ENCODE results near the gene UTS2B. TPM values are rescaled to one million over a fixed set of nuclear protein-coding genes. Genes with fewer than 3 reads are reported as not detected.

UTS2B gene
- total and polyA plus RNA-seq, 12 donors, result 0.07 to 0.69 (median 0.43) TPM; not detected in 5

GRCh38 chr3:191263365-191263764 lies 67.0 kb downstream of the UTS2B start:
- Histone ChIP-seq H3K27ac (no peak overlapping the region), H3K9me3 (replicated peaks in 1 of 3) (no peaks in the 10 kb centered on the region), H3K4me1 (replicated peaks in 1 of 2) (no peaks in the 10 kb centered on the region), H3K36me3 (replicated peaks in 1 of 2) (no peaks in the 10 kb centered on the region), H3K27me3 (no peaks in the 10 kb centered on the region), H3K4me3 (no peak overlapping the region)
- no peak for DNase-seq
- intact Hi-C loops (cut with DNase I), result no loop called here
- no peak for TF ChIP-seq POLR2A (IDR thresholded peaks at IDR 0.05)
- no peak for TF ChIP-seq CTCF (IDR thresholded peaks at IDR 0.05)

- no peaks in the 10 kb centered on the region for H3K27me3 ChIP-seq
- no peaks in the 10 kb centered on the region for H3K4me1 ChIP-seq (replicated peaks in 1 of 2)
- WGBS, 4 donors, result 46 to 71% (median 57%) methylated on average over 1 of the region's 1 CpG
- no peak overlapping the region for H3K27ac ChIP-seq
- H3K9me3 ChIP-seq (replicated peaks in 1 of 3), result no peaks in the 10 kb centered on the region
- TF ChIP-seq POLR2A (IDR thresholded peaks at IDR 0.05) (no peak), CTCF (IDR thresholded peaks at IDR 0.05) (no peak)
- no peak overlapping the region for H3K4me3 ChIP-seq
- DNase-seq, result no peak
- no peaks in the 10 kb centered on the region for H3K36me3 ChIP-seq (replicated peaks in 1 of 2)
- intact Hi-C loops (cut with DNase I), result no loop called here
Measured at GRCh38 chr3:191262650-191263049, 67.7 kb downstream of the UTS2B start.

- Histone ChIP-seq H3K36me3 (replicated peaks in 1 of 2) (no peaks in the 10 kb centered on the region), H3K27ac (no peak overlapping the region), H3K27me3 (no peaks in the 10 kb centered on the region), H3K9me3 (replicated peaks in 1 of 3) (no peaks in the 10 kb centered on the region), H3K4me1 (replicated peaks in 1 of 2) (peaks cover 0 to 4% of the 10 kb centered on the region in 2 donors), H3K4me3 (no peak overlapping the region)
- TF ChIP-seq POLR2A (IDR thresholded peaks at IDR 0.05), result no peak
- TF ChIP-seq CTCF (IDR thresholded peaks at IDR 0.05), result no peak
- intact Hi-C loops (cut with DNase I), result no loop called here
- DNase-seq, result no peak
Measured at GRCh38 chr3:191261304-191261638, 69.1 kb downstream of the UTS2B start.

- DNase-seq, result no peak
- 87 to 94% (median 89%) methylated on average over 8 to 11 of the region's 11 CpGs for WGBS, 4 donors
- Histone ChIP-seq H3K4me3 (no peak overlapping the region), H3K27me3 (no peaks in the 10 kb centered on the region), H3K27ac (no peak overlapping the region), H3K4me1 (replicated peaks in 1 of 2) (peaks cover 0 to 4% of the 10 kb centered on the region in 2 donors), H3K9me3 (replicated peaks in 1 of 3) (no peaks in the 10 kb centered on the region), H3K36me3 (replicated peaks in 1 of 2) (no peaks in the 10 kb centered on the region)
- intact Hi-C loops (cut with DNase I), result no loop called here
- TF ChIP-seq CTCF (IDR thresholded peaks at IDR 0.05), result no peak
- no peak for TF ChIP-seq POLR2A (IDR thresholded peaks at IDR 0.05)
Measured at GRCh38 chr3:191260431-191261303, 69.7 kb downstream of the UTS2B start.
